NCI-H774 (cell line): ENCODE results near the gene ADH6.
"Not testable (repeated sequence)": the region's sequence is repeated elsewhere in the genome, so short reads cannot be mapped to it uniquely, and the experiment has no call there.

ENCODE experiments used
- DNase-seq: peaks from one replicate; lab custom pipeline; 2025; lab: John Stamatoyannopoulos, UW

Gene ADH6

GRCh38 chr4:99190336-99190735, 28.7 kb downstream of the ADH6 start:
- DNase-seq: no peak

- not testable (repeated sequence) for DNase-seq
Measured at GRCh38 chr4:99189900-99190299, 29.1 kb downstream of the ADH6 start.

DNA sequence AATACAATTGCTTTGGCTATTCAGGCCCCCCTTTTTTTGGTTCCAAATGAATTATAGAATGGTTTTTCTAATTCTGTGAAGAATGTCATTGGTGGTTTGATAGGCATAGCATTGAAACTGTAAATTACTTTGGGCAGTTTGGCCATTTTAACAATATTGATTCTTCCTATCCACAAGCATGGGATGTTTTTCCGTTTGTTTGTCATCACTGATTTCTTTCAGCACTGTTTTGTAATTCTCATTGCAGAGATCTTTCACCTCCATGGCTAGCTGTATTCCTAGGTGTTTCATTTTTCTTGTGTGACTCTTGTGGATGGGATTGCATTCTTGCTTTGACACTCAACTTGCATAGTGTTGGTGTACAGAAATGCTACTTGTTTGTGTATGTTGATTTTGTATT, 33.0 kb downstream of the ADH6 start:
- DNase-seq: no peak

- DNase-seq: no peak
Measured at GRCh38 chr4:99185581-99185980, 33.5 kb downstream of the ADH6 start.

DNA sequence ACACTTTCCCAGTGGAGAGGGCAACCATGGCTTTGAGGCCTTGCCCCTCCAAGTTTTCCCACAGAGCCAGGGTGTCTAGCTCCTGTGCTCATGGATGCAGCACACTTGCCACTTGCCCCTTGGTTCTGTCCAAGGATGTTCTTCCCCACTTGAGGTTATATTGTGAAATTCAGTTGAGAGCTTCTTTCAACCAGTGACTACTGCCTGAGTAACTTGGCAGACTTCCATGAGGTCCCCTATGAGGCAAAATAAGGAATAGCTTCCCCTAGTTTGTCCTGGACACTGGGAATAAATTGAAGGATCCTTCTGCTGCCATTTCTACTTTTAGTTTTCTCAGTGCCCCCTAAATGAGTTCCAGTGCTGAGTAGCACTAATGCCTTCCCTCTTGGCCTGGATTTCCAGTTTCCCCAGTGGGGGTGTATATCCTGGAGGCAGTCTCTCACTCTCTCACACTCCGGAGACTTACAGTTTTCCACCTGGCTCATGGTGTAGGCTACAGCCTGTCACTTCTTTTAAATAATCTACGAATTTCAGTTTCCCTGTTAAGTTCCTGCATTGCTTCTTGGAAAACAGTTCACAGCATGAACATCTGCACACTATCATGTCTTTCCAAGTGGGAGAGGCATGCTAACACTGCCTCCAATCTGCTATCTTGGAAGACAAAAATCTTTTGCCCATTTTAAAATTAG, 38.5 kb downstream of the ADH6 start:
- DNase-seq: no peak

DNA sequence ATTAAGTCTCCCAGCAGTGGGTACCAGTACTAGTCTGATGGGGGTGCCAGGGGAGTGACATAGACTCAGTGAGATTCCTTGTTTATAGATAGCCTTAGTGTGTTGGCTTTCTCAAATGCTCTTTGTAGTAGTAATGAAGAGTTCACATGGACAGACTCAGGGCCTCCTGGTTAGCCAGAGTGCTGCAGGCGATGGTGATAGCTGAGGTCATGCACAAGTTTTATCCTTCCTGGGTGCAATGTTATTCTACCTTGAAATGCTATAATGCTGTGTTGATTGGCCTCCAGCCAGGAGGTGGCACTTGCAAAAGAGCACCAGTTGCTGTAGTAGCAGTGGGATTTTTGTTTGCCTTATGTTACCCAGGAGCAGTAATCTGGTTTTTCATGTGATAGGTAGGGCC, 39.4 kb downstream of the ADH6 start:
- DNase-seq: no peak

GRCh38 chr4:99179178-99179577, 39.9 kb downstream of the ADH6 start:
- no peak for DNase-seq

DNA sequence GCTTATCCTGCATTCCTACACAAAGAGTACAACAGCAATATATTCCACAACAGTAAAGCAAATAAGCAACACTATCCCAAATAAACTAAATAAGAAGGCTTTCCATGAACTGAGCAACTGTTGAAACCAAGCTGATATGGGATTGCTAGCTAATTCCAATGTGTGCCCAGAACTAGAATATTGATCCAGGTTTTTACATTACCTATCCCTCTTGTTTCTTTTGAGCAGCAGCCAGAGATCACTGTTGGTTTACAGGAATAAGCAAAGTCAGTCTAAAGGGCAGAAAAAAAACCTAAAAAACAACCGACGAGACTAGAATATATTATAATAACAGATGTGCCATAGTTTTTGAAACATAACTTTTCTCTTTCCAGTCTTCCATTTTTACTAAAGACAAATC, 52.5 kb downstream of the ADH6 start:
- no peak for DNase-seq

DNA sequence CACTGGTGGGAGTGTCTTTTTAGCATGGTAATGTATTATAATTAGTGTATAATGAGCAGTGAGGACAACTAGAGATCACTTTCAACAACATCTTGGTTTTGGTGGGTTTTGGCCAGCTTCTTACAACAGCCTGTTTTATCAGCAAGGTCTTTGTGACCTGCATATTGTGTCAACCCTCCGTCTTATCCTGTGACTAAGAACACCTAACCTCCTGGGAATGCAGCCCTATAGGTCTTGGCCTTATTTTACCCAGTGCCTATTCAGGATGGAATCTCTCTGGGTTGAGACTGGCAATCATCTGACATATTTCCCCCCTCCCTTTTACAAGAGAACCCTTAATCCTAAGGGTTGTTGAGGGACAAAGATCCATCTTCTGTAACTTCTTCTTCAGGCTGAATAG, 53.1 kb downstream of the ADH6 start:
- DNase-seq: no peak

GRCh38 chr4:99161373-99162099, 57.5 kb downstream of the ADH6 start:
- no peak for DNase-seq

- DNase-seq: no peak
Measured at GRCh38 chr4:99159699-99160098, 59.3 kb downstream of the ADH6 start.

GRCh38 chr4:99157478-99157935, 61.5 kb downstream of the ADH6 start:
- DNase-seq: no peak

DNA sequence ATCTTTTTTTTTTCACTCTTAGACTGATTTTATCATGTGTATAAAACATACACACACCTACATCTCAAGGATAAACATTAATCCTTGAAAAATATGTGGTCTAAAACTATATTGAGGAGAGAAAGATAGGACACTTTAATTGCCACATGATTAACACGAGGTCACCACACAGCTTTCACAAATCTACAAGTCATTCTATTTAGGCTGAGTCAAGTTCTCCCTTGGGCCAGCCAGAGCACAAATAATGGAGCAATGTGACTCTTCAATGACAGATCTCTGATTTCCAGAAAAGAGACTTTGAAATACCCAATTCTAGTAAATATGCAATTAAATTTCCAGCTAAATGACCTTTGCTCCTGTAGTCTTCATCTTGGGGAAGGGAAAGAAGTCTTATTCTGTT, 62.1 kb downstream of the ADH6 start:
- DNase-seq: no peak

DNA sequence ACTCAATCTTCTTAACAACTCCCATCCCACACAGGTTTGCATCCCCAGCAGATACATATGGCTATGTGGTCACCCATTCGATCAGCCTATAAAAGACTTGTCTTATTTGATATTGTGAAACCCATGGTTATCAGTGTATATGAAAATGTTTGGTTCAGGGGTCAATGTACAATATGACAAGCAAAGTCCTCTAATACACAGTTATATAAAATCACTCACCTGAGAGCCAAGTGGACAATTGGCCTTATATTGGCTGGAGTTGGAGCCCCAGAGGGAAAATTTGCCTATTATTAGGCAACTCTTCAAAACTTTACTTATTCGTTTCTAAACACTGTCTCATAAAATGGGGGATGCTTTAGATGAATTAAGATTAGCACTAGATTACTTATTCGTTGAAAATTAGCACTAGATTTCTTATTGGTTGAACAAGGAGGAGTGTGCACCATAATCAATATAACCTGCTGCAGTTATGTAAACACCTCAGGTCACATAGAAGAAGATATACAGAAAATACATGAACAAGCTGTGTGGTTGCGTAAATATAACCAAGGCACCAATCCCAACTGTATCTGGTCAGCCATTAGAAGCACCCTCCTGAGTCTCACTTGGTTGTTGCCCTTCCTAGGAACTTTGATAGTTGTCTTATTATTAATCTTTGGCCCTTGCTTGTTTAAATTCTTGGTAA, 64.2 kb downstream of the ADH6 start:
- no peak for DNase-seq
